Neutrophil (primary cell): ENCODE measurements around the gene GXYLT2.

ENCODE experiments used
- H3K27ac ChIP-seq: fragments of 200-600 bp; sonication (generic); 2 replicates; pipeline ENCODE4 v1.5.1; 2016; ENCODE audit warnings: mild to moderate bottlenecking, moderate library complexity
- H3K27me3 ChIP-seq: fragments of 200-600 bp; sonication (generic); 2 replicates; pipeline ENCODE4 v1.6.0; 2016; ENCODE audit warnings: mild to moderate bottlenecking
- H3K36me3 ChIP-seq: fragments of 200-600 bp; sonication (generic); 2 replicates; pipeline ENCODE4 v1.5.1; 2017
- H3K4me1 ChIP-seq, 2 experiments: fragments of 200-600 bp in 1 of 2; sonication (generic) in 1 of 2; 1 replicate in 1 of 2; 2 replicates in 1 of 2; pipeline versions ENCODE4 v1.5.1 to v1.6.1; 2013 to 2016; ENCODE audit warnings: low read depth in 1 of 2, low read length in 1 of 2, mild to moderate bottlenecking in 1 of 2, moderate library complexity in 1 of 2; ENCODE audit not compliant: control insufficient read depth in 1 of 2, insufficient read depth in 1 of 2
- H3K4me3 ChIP-seq, 2 experiments: fragments of 200-600 bp in 1 of 2; sonication (generic) in 1 of 2; 1 replicate in 1 of 2; 2 replicates in 1 of 2; pipeline ENCODE4 v1.5.1; 2013 to 2016; ENCODE audit warnings: low read depth in 1 of 2, low read length in 1 of 2, mild to moderate bottlenecking in 1 of 2, moderate library complexity in 1 of 2
- H3K9me3 ChIP-seq: fragments of 200-600 bp; sonication (generic); 2 replicates; pipeline ENCODE4 v1.5.1; 2016
- TF ChIP-seq, protein P1 (sequence below): fragments of 200-600 bp; sonication (generic); IDR thresholded peaks from 2 replicates; pipeline ENCODE4 v1.5.1; 2016; ENCODE audit warnings: antibody characterized with exemption

GXYLT2 gene

DNA sequence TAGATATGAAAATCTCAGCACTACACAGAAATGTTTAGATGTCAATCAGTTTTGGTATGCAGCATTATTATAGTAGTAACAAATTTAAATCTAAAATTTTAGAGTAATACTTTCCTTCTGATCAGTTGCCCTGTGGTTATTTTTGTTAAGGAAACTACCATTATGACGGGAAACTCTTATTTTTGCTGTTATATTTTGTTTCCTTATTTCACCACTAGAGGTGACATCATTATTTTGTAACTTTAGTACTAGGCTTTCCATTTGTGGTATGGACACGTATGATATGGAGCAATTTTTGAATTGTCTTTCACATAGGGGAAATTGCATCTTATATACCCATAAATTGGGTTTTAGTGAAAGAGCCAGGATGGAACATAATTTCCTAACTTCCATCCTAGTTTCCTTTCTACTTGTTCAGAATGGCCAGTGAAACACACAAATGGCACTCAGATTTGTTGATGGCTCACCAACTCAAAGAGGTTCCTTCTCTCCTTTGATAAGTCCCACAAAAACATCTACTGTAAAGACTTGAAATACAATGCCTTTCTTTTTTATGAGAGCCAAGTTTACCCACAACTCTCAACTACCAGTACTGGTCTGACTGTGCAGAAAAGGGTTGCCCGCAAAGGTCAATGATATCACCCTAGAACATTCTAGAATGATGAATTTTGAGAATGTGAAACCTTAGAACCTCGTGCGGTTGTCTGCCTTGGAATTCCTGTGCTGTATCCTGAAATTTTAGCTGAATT, 89.4 kb downstream of the GXYLT2 start:
- Histone ChIP-seq H3K36me3 (no peaks in the 10 kb centered on the region), H3K4me3 (peak overlapping the region in 1 of 2 experiments; percentile 19), H3K27me3 (no peaks in the 10 kb centered on the region), H3K4me1 (peaks cover 34 to 40% of the 10 kb centered on the region in 2 experiments), H3K27ac (peak overlapping the region; percentile 82), H3K9me3 (no peaks in the 10 kb centered on the region)
- TF ChIP-seq, protein P1, sequence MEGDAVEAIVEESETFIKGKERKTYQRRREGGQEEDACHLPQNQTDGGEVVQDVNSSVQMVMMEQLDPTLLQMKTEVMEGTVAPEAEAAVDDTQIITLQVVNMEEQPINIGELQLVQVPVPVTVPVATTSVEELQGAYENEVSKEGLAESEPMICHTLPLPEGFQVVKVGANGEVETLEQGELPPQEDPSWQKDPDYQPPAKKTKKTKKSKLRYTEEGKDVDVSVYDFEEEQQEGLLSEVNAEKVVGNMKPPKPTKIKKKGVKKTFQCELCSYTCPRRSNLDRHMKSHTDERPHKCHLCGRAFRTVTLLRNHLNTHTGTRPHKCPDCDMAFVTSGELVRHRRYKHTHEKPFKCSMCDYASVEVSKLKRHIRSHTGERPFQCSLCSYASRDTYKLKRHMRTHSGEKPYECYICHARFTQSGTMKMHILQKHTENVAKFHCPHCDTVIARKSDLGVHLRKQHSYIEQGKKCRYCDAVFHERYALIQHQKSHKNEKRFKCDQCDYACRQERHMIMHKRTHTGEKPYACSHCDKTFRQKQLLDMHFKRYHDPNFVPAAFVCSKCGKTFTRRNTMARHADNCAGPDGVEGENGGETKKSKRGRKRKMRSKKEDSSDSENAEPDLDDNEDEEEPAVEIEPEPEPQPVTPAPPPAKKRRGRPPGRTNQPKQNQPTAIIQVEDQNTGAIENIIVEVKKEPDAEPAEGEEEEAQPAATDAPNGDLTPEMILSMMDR: no peak

DNA sequence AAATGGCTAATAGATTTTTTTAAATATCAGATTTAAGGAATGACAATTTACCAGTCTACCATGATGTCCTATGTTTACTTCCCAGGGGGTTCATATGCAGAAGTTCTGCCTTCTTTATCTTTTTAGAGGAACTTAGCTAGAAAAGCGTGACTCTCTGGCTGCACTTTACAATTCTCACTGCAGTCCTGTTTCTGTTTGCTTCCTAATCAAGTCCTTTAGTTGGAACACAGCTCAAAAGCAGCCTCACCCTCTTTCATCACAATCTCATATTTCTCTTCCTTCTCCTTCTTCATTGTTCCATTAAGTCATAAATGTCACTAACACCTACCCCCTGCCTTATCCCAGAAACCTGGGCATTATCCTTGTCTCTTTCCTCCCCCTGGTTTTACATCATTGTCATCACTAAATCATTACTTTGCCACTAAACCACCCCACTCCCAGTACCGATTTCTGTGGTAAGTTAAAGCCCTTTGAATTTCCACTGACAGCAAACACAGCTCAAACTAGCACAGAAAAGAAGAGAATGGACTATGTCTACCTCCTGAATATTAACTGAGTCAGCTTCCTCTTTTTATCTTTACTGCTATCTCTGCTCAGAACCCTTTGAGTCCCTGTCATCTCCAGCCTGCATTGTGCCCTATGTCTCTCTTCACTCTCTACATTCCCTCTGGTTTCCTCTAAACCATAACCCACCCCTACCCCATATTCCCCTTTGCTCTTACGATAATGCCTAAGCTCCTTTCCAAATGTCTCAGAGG, 94.9 kb downstream of the GXYLT2 start:
- H3K9me3 ChIP-seq: no peaks in the 10 kb centered on the region
- H3K36me3 ChIP-seq: no peaks in the 10 kb centered on the region
- TF ChIP-seq, protein P1: no peak
- H3K27me3 ChIP-seq: no peaks in the 10 kb centered on the region
- H3K27ac ChIP-seq: peak overlapping the region; percentile 80
- peaks cover 28 to 37% of the 10 kb centered on the region in 2 experiments for H3K4me1 ChIP-seq
- H3K4me3 ChIP-seq: no peak overlapping the region

DNA sequence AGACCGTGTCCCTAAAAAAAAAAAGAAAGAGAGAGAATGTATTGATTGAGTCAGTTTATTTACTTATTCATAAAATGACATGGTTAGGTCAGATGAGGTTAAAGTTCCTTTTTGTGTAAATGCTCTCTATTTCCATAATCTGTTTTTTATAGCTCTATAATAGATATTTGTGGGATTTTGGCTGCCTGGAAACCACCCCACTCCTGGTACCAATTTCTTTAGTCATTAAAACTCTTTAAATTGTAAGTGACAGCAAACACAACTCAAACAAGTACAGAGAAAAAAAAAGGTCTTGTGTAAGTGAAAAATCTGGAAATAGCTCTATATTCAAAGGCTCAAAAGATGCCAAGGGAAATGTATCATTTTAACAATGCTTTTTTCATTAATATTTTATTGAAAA, 97.7 kb downstream of the GXYLT2 start:
- Histone ChIP-seq H3K4me3 (no peak overlapping the region), H3K36me3 (no peaks in the 10 kb centered on the region), H3K9me3 (no peaks in the 10 kb centered on the region), H3K27me3 (no peaks in the 10 kb centered on the region), H3K27ac (no peak overlapping the region), H3K4me1 (peaks cover 18 to 29% of the 10 kb centered on the region in 2 experiments)
- TF ChIP-seq, protein P1: no peak

DNA sequence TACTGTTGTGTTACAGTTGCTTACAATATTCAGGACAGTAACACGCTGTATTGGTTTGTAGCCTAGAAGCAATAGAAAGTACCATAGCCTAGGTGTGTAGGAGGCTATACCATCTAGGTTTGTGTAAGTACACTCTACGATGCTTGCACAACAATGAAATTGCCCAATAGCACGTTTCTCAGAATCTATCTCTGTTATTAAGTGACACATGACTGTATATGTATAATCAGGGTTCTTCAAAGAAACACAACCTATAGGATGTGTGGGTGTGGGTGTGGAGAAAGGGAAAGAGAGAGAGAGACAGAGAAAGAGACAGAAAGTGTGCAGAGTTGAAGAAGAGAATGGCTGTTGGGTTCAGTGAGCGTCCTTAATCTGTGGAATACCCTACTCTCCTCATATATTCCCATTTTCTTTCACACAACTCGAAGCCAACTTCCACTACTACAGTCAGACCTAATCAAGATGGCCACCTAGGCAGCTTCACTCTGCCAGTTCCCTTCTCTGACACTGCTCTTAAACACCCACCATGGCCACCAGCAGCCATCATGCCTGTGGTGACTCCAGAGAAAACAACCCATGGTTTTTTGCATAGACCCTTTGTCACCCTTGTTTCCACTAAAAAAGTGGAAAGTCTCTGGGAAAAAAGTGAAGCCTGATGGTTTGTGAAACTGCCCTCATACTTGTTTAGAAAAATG, 103.0 kb downstream of the GXYLT2 start:
- Histone ChIP-seq H3K27ac (no peak overlapping the region), H3K9me3 (no peaks in the 10 kb centered on the region), H3K36me3 (no peaks in the 10 kb centered on the region), H3K4me1 (peaks cover under 1 to 8% of the 10 kb centered on the region in 2 experiments), H3K27me3 (no peaks in the 10 kb centered on the region), H3K4me3 (no peak overlapping the region)
- TF ChIP-seq, protein P1: no peak

DNA sequence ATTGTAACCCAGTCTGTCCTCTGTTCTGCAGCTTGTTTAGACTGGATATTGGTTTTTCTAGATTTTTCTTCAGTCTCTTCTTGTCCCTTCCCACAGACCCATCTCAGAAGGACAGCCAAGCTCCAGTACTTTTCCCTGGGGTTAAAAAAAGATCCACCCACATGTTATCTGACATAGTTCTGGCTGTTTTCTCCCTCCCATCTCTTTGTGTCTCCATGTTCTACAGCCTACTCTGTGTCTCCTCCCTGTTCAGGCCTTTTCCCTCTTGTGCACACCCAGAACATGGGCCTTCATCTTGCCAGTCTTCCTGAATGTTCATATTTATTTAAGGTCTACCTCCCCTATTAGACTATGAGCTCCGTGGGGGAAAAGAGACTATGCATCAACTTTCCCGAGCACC, 103.7 kb downstream of the GXYLT2 start:
- Histone ChIP-seq H3K36me3 (no peaks in the 10 kb centered on the region), H3K9me3 (no peaks in the 10 kb centered on the region), H3K4me1 (peaks cover 7 to 14% of the 10 kb centered on the region in 2 experiments), H3K4me3 (no peak overlapping the region), H3K27me3 (no peaks in the 10 kb centered on the region), H3K27ac (no peak overlapping the region)
- TF ChIP-seq, protein P1: no peak
